ENCODE data around the gene NDUFS3. TPM values are rescaled to one million over a fixed set of nuclear protein-coding genes. Genes with fewer than 3 reads are reported as not detected.

The NDUFS3 gene
- total and polyA plus RNA-seq, 7 experiments from 2014 or later = 68.6 to 116 (median 108) TPM

- Histone ChIP-seq H3K9me3 (ENCODE audit: control insufficient read depth in 2 of 3, low read length in 3 of 3) (no peaks in the 10 kb centered on the region), H3K36me3 (ENCODE audit: control insufficient read depth in 2 of 3, insufficient read depth in 3 of 3, low read length in 3 of 3) (peaks cover 0 to 6% (median 0%) of the 10 kb centered on the region in 3 experiments), H3K4me1 (ENCODE audit: control insufficient read depth in 2 of 2, insufficient read depth in 2 of 2, low read length in 2 of 2) (peaks cover 0 to 6% of the 10 kb centered on the region in 2 donors), H3K4me3 (ENCODE audit: low read length) (no peak overlapping the region), H3K27me3 (ENCODE audit: control insufficient read depth in 2 of 2, insufficient read depth in 2 of 2, low read length in 2 of 2) (peaks cover 6 to 25% of the 10 kb centered on the region in 2 donors), H3K27ac (ENCODE audit: low read depth, low read length) (no peak overlapping the region)
- no peak overlapping the region for H3K27ac Mint-ChIP-seq
- no peak overlapping the region for H3K4me3 Mint-ChIP-seq
- POLR2A ChIA-PET = no interaction called here
- intact Hi-C loops (cut with micrococcal nuclease) = loop anchor here in 1 of 2 donors (10.0 kb wide), 1 partner anchor 55 kb away; no protein-coding TSS in a partner anchor
- peaks cover 25 to 31% (median 28%) of the 10 kb centered on the region in 5 donors for H3K27me3 Mint-ChIP-seq
- CTCF ChIA-PET = no interaction called here
- H3K4me1 Mint-ChIP-seq = peaks cover 0 to 14% (median 9%) of the 10 kb centered on the region in 7 donors
- no peaks in the 10 kb centered on the region for H3K9me3 Mint-ChIP-seq
- no peaks in the 10 kb centered on the region for H3K36me3 Mint-ChIP-seq
- DNase-seq = no peak
- ATAC-seq = no peak
Measured at GRCh38 chr11:47589977-47590861, 11.3 kb downstream of the NDUFS3 start.

GRCh38 chr11:47591764-47592163 lies 12.9 kb downstream of the NDUFS3 start:
- DNase-seq (no peak), ATAC-seq (no peak)
- Histone ChIP-seq H3K4me1 (ENCODE audit: control insufficient read depth in 2 of 2, insufficient read depth in 2 of 2, low read length in 2 of 2) (peaks cover 0 to 6% of the 10 kb centered on the region in 2 donors), H3K27me3 (ENCODE audit: control insufficient read depth in 2 of 2, insufficient read depth in 2 of 2, low read length in 2 of 2) (peaks cover 6 to 25% of the 10 kb centered on the region in 2 donors), H3K4me3 (ENCODE audit: low read length) (no peak overlapping the region), H3K27ac (ENCODE audit: low read depth, low read length) (no peak overlapping the region), H3K36me3 (ENCODE audit: control insufficient read depth in 2 of 3, insufficient read depth in 3 of 3, low read length in 3 of 3) (no peaks in the 10 kb centered on the region), H3K9me3 (ENCODE audit: control insufficient read depth in 2 of 3, low read length in 3 of 3) (no peaks in the 10 kb centered on the region)
- Mint-ChIP-seq H3K27me3 (peaks cover 33 to 38% (median 36%) of the 10 kb centered on the region in 5 donors), H3K9me3 (no peaks in the 10 kb centered on the region), H3K4me3 (peak overlapping the region in 1 of 10 donors; percentile 5), H3K36me3 (no peaks in the 10 kb centered on the region), H3K27ac (peak overlapping the region in 1 of 9 donors; percentile 25), H3K4me1 (peaks cover 0 to 14% (median 9%) of the 10 kb centered on the region in 7 donors)
- intact Hi-C loops (cut with micrococcal nuclease) = loop anchor here in 1 of 2 donors (10.0 kb wide), 1 partner anchor 57 kb away; no protein-coding TSS in a partner anchor
- ChIA-PET CTCF (no interaction called here), POLR2A (interaction anchor here (1.0 kb wide), 1 partner anchor 14 kb away, joined by 4 read pairs; no protein-coding TSS in a partner anchor)

GRCh38 chr11:47592251-47592650 lies 13.4 kb downstream of the NDUFS3 start:
- POLR2A ChIA-PET = no interaction called here
- H3K27me3 ChIP-seq (ENCODE audit: control insufficient read depth in 2 of 2, insufficient read depth in 2 of 2, low read length in 2 of 2) = peaks cover 6 to 25% of the 10 kb centered on the region in 2 donors
- H3K36me3 ChIP-seq (ENCODE audit: control insufficient read depth in 2 of 3, insufficient read depth in 3 of 3, low read length in 3 of 3) = no peaks in the 10 kb centered on the region
- DNase-seq (no peak), ATAC-seq (peak; percentile 19)
- peaks cover 33 to 38% (median 36%) of the 10 kb centered on the region in 5 donors for H3K27me3 Mint-ChIP-seq
- H3K4me1 Mint-ChIP-seq = peaks cover 0 to 14% (median 9%) of the 10 kb centered on the region in 7 donors
- peaks cover 0 to 6% of the 10 kb centered on the region in 2 donors for H3K4me1 ChIP-seq (ENCODE audit: control insufficient read depth in 2 of 2, insufficient read depth in 2 of 2, low read length in 2 of 2)
- CTCF ChIA-PET = no interaction called here
- no peaks in the 10 kb centered on the region for H3K36me3 Mint-ChIP-seq
- H3K9me3 Mint-ChIP-seq = no peaks in the 10 kb centered on the region
- H3K4me3 Mint-ChIP-seq = no peak overlapping the region
- no peak overlapping the region for H3K4me3 ChIP-seq (ENCODE audit: low read length)
- intact Hi-C loops (cut with micrococcal nuclease) = loop anchor here in 1 of 2 donors (10.0 kb wide), 1 partner anchor 57 kb away; no protein-coding TSS in a partner anchor
- peak overlapping the region in 1 of 9 donors; percentile 25 for H3K27ac Mint-ChIP-seq
- no peaks in the 10 kb centered on the region for H3K9me3 ChIP-seq (ENCODE audit: control insufficient read depth in 2 of 3, low read length in 3 of 3)
- no peak overlapping the region for H3K27ac ChIP-seq (ENCODE audit: low read depth, low read length)

- peaks cover 33 to 38% (median 36%) of the 10 kb centered on the region in 5 donors for H3K27me3 Mint-ChIP-seq
- peaks cover 6 to 25% of the 10 kb centered on the region in 2 donors for H3K27me3 ChIP-seq (ENCODE audit: control insufficient read depth in 2 of 2, insufficient read depth in 2 of 2, low read length in 2 of 2)
- no peaks in the 10 kb centered on the region for H3K36me3 ChIP-seq (ENCODE audit: control insufficient read depth in 2 of 3, insufficient read depth in 3 of 3, low read length in 3 of 3)
- POLR2A ChIA-PET = interaction anchor here (0.9 kb wide), 1 partner anchor 14 kb away, joined by 3 read pairs; the partner anchor contains the start of gene NDUFS3
- H3K9me3 Mint-ChIP-seq = no peaks in the 10 kb centered on the region
- no peak overlapping the region for H3K4me3 ChIP-seq (ENCODE audit: low read length)
- peaks cover 0 to 14% (median 9%) of the 10 kb centered on the region in 7 donors for H3K4me1 Mint-ChIP-seq
- no peaks in the 10 kb centered on the region for H3K9me3 ChIP-seq (ENCODE audit: control insufficient read depth in 2 of 3, low read length in 3 of 3)
- no peak overlapping the region for H3K27ac ChIP-seq (ENCODE audit: low read depth, low read length)
- H3K4me3 Mint-ChIP-seq = peak overlapping the region in 2 of 10 donors; percentile 35 to 67
- peaks cover 0 to 6% of the 10 kb centered on the region in 2 donors for H3K4me1 ChIP-seq (ENCODE audit: control insufficient read depth in 2 of 2, insufficient read depth in 2 of 2, low read length in 2 of 2)
- no peak for DNase-seq
- H3K36me3 Mint-ChIP-seq = no peaks in the 10 kb centered on the region
- no peak overlapping the region for H3K27ac Mint-ChIP-seq
- CTCF ChIA-PET = no interaction called here
- intact Hi-C loops (cut with micrococcal nuclease) = loop anchor here in 1 of 2 donors (10.0 kb wide), 1 partner anchor 58 kb away; no protein-coding TSS in a partner anchor
- ATAC-seq = no peak
Measured at GRCh38 chr11:47592970-47593369, 14.1 kb downstream of the NDUFS3 start.

- Mint-ChIP-seq H3K4me1 (peaks cover 0 to 14% (median 9%) of the 10 kb centered on the region in 7 donors), H3K27ac (no peak overlapping the region), H3K36me3 (no peaks in the 10 kb centered on the region), H3K4me3 (peak overlapping the region in 5 of 10 donors; percentile 31 to 67 (median 39)), H3K27me3 (peaks cover 33 to 38% (median 36%) of the 10 kb centered on the region in 5 donors), H3K9me3 (no peaks in the 10 kb centered on the region)
- no peaks in the 10 kb centered on the region for H3K9me3 ChIP-seq (ENCODE audit: control insufficient read depth in 2 of 3, low read length in 3 of 3)
- ChIA-PET CTCF (no interaction called here), POLR2A (interaction anchor here (0.9 kb wide), 1 partner anchor 14 kb away, joined by 3 read pairs; the partner anchor contains the start of gene NDUFS3)
- H3K4me3 ChIP-seq (ENCODE audit: low read length) = no peak overlapping the region
- DNase-seq (no peak), ATAC-seq (no peak)
- intact Hi-C loops (cut with micrococcal nuclease) = loop anchor here in 1 of 2 donors (10.0 kb wide), 1 partner anchor 59 kb away; no protein-coding TSS in a partner anchor
- H3K27me3 ChIP-seq (ENCODE audit: control insufficient read depth in 2 of 2, insufficient read depth in 2 of 2, low read length in 2 of 2) = peaks cover 6 to 25% of the 10 kb centered on the region in 2 donors
- peaks cover 0 to 6% of the 10 kb centered on the region in 2 donors for H3K4me1 ChIP-seq (ENCODE audit: control insufficient read depth in 2 of 2, insufficient read depth in 2 of 2, low read length in 2 of 2)
- no peak overlapping the region for H3K27ac ChIP-seq (ENCODE audit: low read depth, low read length)
- no peaks in the 10 kb centered on the region for H3K36me3 ChIP-seq (ENCODE audit: control insufficient read depth in 2 of 3, insufficient read depth in 3 of 3, low read length in 3 of 3)
Measured at GRCh38 chr11:47593492-47593933, 14.6 kb downstream of the NDUFS3 start.

GRCh38 chr11:47593934-47594855 lies 15.3 kb downstream of the NDUFS3 start, which contains the start of gene C1QTNF4:
C1QTNF4 (minus strand) TSS chr11:47594411; CDS start chr11:47590810, 3,601 bp downstream.
- peaks cover 36 to 38% (median 36%) of the 10 kb centered on the region in 5 donors for H3K27me3 Mint-ChIP-seq
- no peaks in the 10 kb centered on the region for H3K9me3 Mint-ChIP-seq
- H3K27ac ChIP-seq (ENCODE audit: low read depth, low read length) = no peak within 1 kb of the TSS
- H3K27me3 ChIP-seq (ENCODE audit: control insufficient read depth in 2 of 2, insufficient read depth in 2 of 2, low read length in 2 of 2) = peaks cover 6 to 25% of the 10 kb centered on the region in 2 donors
- H3K4me3 Mint-ChIP-seq = peak within 1 kb of the TSS in 6 of 10 donors; percentile 5 to 67 (median 37)
- intact Hi-C loops (cut with micrococcal nuclease) = loop anchor here in 1 of 2 donors (10.0 kb wide), 1 partner anchor 59 kb away; no protein-coding TSS in a partner anchor
- H3K4me3 ChIP-seq (ENCODE audit: low read length) = no peak within 1 kb of the TSS
- POLR2A ChIA-PET = interaction anchor here (0.9 kb wide), 1 partner anchor 15 kb away, joined by 3 read pairs; the partner anchor contains the start of gene NDUFS3
- ATAC-seq (no peak), DNase-seq (no peak)
- H3K36me3 Mint-ChIP-seq = peaks cover 0 to 2% (median 0%) of the 10 kb centered on the region in 5 donors
- H3K27ac Mint-ChIP-seq = no peak within 1 kb of the TSS
- peaks cover 0 to 14% (median 9%) of the 10 kb centered on the region in 7 donors for H3K4me1 Mint-ChIP-seq
- CTCF ChIA-PET = no interaction called here
- H3K9me3 ChIP-seq (ENCODE audit: control insufficient read depth in 2 of 3, low read length in 3 of 3) = no peaks in the 10 kb centered on the region
- H3K4me1 ChIP-seq (ENCODE audit: control insufficient read depth in 2 of 2, insufficient read depth in 2 of 2, low read length in 2 of 2) = peaks cover 0 to 6% of the 10 kb centered on the region in 2 donors
- H3K36me3 ChIP-seq (ENCODE audit: control insufficient read depth in 2 of 3, insufficient read depth in 3 of 3, low read length in 3 of 3) = no peaks in the 10 kb centered on the region
